Panc1 (cell line): ENCODE data around the gene RHOT2. TPM values are rescaled to one million over a fixed set of nuclear protein-coding genes. Genes with fewer than 3 reads are reported as not detected.

Experiments
- ATAC-seq: fragments of 200-7000 bp; cut with Tn5 transposase; 2 replicates; pipeline ENCODE4 v1.9.1; 2020; ENCODE audit warnings: mild to moderate bottlenecking, moderate library complexity
- BruUV-seq: library from RNA; stranded (reverse); fragments of 400-500 nt; replicated peaks from 2 replicates; lab custom pipeline; 2021; lab: Mats Ljungman, UMichigan
- CTCF ChIA-PET: fragments of 300-600 bp; sonication (Branson Sonifier 250); formaldehyde crosslinking; loops from one replicate; lab custom pipeline; 2022; ENCODE audit warnings: antibody characterized with exemption; lab: Charles Lee
- POLR2A ChIA-PET: fragments of 300-600 bp; sonication (Branson Sonifier 250); formaldehyde crosslinking; loops from one replicate; lab custom pipeline; 2022; ENCODE audit warnings: antibody characterized with exemption; lab: Charles Lee
- DNase-seq: peaks from one replicate; pipeline ENCODE4 v3.0.0-alpha.2; 2010; ENCODE audit warnings: low read depth, low spot score
- H3K27ac ChIP-seq: 2 replicates; pipeline ENCODE4 v1.5.1; 2011; ENCODE audit warnings: mild to moderate bottlenecking, low read length, inconsistent platforms
- H3K27me3 ChIP-seq: fragments of 200-500 bp; sonication (Bioruptor generic); 2 replicates; pipeline ENCODE4 v1.6.0; 2014; ENCODE audit warnings: low read length, inconsistent platforms; ENCODE audit not compliant: control insufficient read depth, insufficient read depth
- H3K36me3 ChIP-seq: fragments of 200-500 bp; sonication (Bioruptor generic); 2 replicates; pipeline ENCODE4 v1.5.1; 2014; ENCODE audit warnings: inconsistent platforms, mild to moderate bottlenecking, low read length, moderate library complexity; ENCODE audit not compliant: control insufficient read depth, insufficient read depth
- H3K4me1 ChIP-seq: 2 replicates; pipeline ENCODE4 v1.5.1; 2011; ENCODE audit warnings: inconsistent platforms, mild to moderate bottlenecking, low read length, moderate library complexity; ENCODE audit not compliant: control insufficient read depth, insufficient read depth
- H3K4me3 ChIP-seq, 2 experiments: 2 replicates each; pipeline ENCODE4 v1.5.1; 2011 to 2012; ENCODE audit warnings: low read depth in 2 of 2, low read length in 2 of 2, mild to moderate bottlenecking in 2 of 2, inconsistent platforms in 1 of 2, moderate library complexity in 1 of 2
- H3K9me3 ChIP-seq: fragments of 200-500 bp; sonication (Bioruptor generic); 2 replicates; pipeline ENCODE4 v1.5.1; 2014; ENCODE audit warnings: low read depth, mild to moderate bottlenecking, inconsistent platforms, low read length, moderate library complexity; ENCODE audit not compliant: control insufficient read depth, insufficient read depth
- CTCF ChIP-seq: fragments of 450-650 bp; IDR thresholded peaks from 2 replicates; pipeline ENCODE4 v1.5.1; 2017; ENCODE audit warnings: mild to moderate bottlenecking
- POLR2AphosphoS5 ChIP-seq: IDR thresholded peaks from 2 replicates; pipeline ENCODE4 v1.6.1; 2012; ENCODE audit warnings: mild to moderate bottlenecking, low read depth, low read length, moderate library complexity
- REST ChIP-seq, 2 experiments: IDR thresholded peaks; 2 replicates each; pipeline ENCODE4 v1.6.1; 2011 to 2012; ENCODE audit warnings: low read depth in 2 of 2, control low read depth in 1 of 2, low read length in 1 of 2, mild to moderate bottlenecking in 1 of 2, moderate library complexity in 1 of 2; ENCODE audit not compliant: insufficient read depth in 1 of 2
- SIN3A ChIP-seq: IDR thresholded peaks from 2 replicates; pipeline ENCODE4 v1.6.1; 2012; ENCODE audit warnings: low read depth, mild to moderate bottlenecking, low read length, moderate library complexity, borderline replicate concordance; ENCODE audit not compliant: insufficient read depth
- TCF7L2 ChIP-seq: IDR thresholded peaks from 2 replicates; pipeline ENCODE4 v1.6.1; 2011; ENCODE audit warnings: mild to moderate bottlenecking, low read depth, low read length, inconsistent platforms
- in situ Hi-C: cut with HindIII; loops from 2 replicates; pipeline ENCODE4 v1.10.0; 2016; ENCODE audit warnings: low sequenced_read_pairs, low pct_unique_long_range_greater_than_20kb
- intact Hi-C: fragments of 100-400 bp; cut with micrococcal nuclease; formaldehyde crosslinking; loops from one replicate; pipeline ENCODE4 v1.10.0; 2022; ENCODE audit not compliant: unreplicated experiment
- total RNA-seq: library from RNA; stranded (reverse); gene quantifications from one replicate; pipeline ENCODE4 v1.2.1, GENCODE V29; 2021; ENCODE audit not compliant: unreplicated experiment

Gene RHOT2
- total RNA-seq, 1 experiment from 2014 or later: 195 TPM

GRCh38 chr16:717450-718245, 49.7 kb downstream of the RHOT2 start:
- Histone ChIP-seq H3K27me3 (no peaks in the 10 kb centered on the region), H3K36me3 (no peaks in the 10 kb centered on the region; the same call in 1 of the 2 replicates), H3K4me1 (peaks cover 46% of the 10 kb centered on the region), H3K9me3 (no peaks in the 10 kb centered on the region), H3K27ac (peak overlapping the region; percentile 88), H3K4me3 (peak overlapping the region in 1 of 2 experiments; percentile 80; a peak in 1 of 4 replicates)
- ChIA-PET POLR2A (interaction anchor here (0.5 kb wide), 1 partner anchor 625 kb away, joined by 6 read pairs; no protein-coding TSS in a partner anchor), CTCF (no interaction called here)
- in situ Hi-C loops: no loop called here
- no TSS peak for BruUV-seq
- no peak for TF ChIP-seq SIN3A
- TF ChIP-seq TCF7L2: no peak
- no peak for TF ChIP-seq REST (IDR thresholded peaks at IDR 0.05; ENCODE audit: insufficient read depth in 1 of 2, low read depth in 2 of 2, low read length in 1 of 2)
- no peak for TF ChIP-seq CTCF
- no peak for TF ChIP-seq POLR2AphosphoS5
- ATAC-seq: no peak
- intact Hi-C loops: no loop called here
- DNase-seq: no peak

- TF ChIP-seq CTCF: no peak
- TF ChIP-seq TCF7L2: no peak
- no peak; the same call in none of the 2 replicates for TF ChIP-seq POLR2AphosphoS5
- no peak for TF ChIP-seq SIN3A
- no peak for TF ChIP-seq REST (IDR thresholded peaks at IDR 0.05; ENCODE audit: insufficient read depth in 1 of 2, low read depth in 2 of 2, low read length in 1 of 2)
- intact Hi-C loops: no loop called here
- POLR2A ChIA-PET: no interaction called here
- ATAC-seq: no peak
- Histone ChIP-seq H3K27ac (peak overlapping the region; percentile 88), H3K27me3 (no peaks in the 10 kb centered on the region), H3K9me3 (no peaks in the 10 kb centered on the region), H3K4me1 (peaks cover 46% of the 10 kb centered on the region), H3K4me3 (no peak overlapping the region), H3K36me3 (no peaks in the 10 kb centered on the region; the same call in 1 of the 2 replicates)
- no TSS peak for BruUV-seq
- CTCF ChIA-PET: no interaction called here
- in situ Hi-C loops: no loop called here
- no peak for DNase-seq
Observed at GRCh38 chr16:718389-718788, 50.5 kb downstream of the RHOT2 start.
